A549 treated with dexamethasone at 1 μM for 4 hours (cell line): ENCODE results near the gene PSORS1C2. TPM values are rescaled to one million over a fixed set of nuclear protein-coding genes. Genes with fewer than 3 reads are reported as not detected.

Experiments
- total RNA-seq: library from RNA; stranded (reverse); fragments of 200-300 nt; extraction: Qiagen RNA extraction; gene quantifications from 5 replicates; pipeline ENCODE4 v1.2.3, GENCODE V29; 2022

The PSORS1C2 gene
- 0.09 TPM in 1 of 5 replicates, not detected in the others for total RNA-seq

GRCh38 chr6:31138982-31139381 is at the start of gene PSORS1C2:
TSS of gene PSORS1C2 (minus strand) at chr6:31139066. CDS start at chr6:31139026, 40 bp downstream.

GRCh38 chr6:31170600-31170881 is 31.7 kb upstream of the PSORS1C2 start, which contains the start of gene POU5F1:
TSS of gene POU5F1 (minus strand) at chr6:31170682. CDS start at chr6:31170620, 62 bp downstream.

GRCh38 chr6:31158140-31158862 is 19.4 kb upstream of the PSORS1C2 start, which contains the start of gene TCF19:
TSS of gene TCF19 (plus strand) at chr6:31158589. CDS start at chr6:31159470, 881 bp downstream.

GRCh38 chr6:31157513-31158139 is 18.8 kb upstream of the PSORS1C2 start, which contains the start of gene CCHCR1:
TSS of gene CCHCR1 (minus strand) at chr6:31157802. CDS start at chr6:31157600, 202 bp downstream.

GRCh38 chr6:31120151-31120915 is 18.5 kb downstream of the PSORS1C2 start, which contains the start of gene CDSN:
TSS of gene CDSN (minus strand) at chr6:31120446. CDS start at chr6:31120419, 27 bp downstream.

GRCh38 chr6:31114541-31114878 is 24.4 kb downstream of the PSORS1C2 start, which contains the start of gene PSORS1C1:
TSS of gene PSORS1C1 (plus strand) at chr6:31114800. CDS start at chr6:31129633, 14,833 bp downstream.

GRCh38 chr6:31112478-31112877 is 26.4 kb downstream of the PSORS1C2 start, which contains the start of gene C6orf15:
TSS of gene C6orf15 (minus strand) at chr6:31112575. CDS start at chr6:31112555, 20 bp downstream.

Other genes with a start within 250 kb of the PSORS1C2 start
- 17.2 to 21.4 TPM (median 19.3 TPM) in 5 replicates for gene GTF2H4, start 230.9 kb downstream of the PSORS1C2 start, total RNA-seq
- 11.6 to 16.2 TPM (median 15.7 TPM) in 5 replicates for gene VARS2, start 224.8 kb downstream of the PSORS1C2 start, total RNA-seq
- 0.11 to 0.15 TPM in 2 of 5 replicates, not detected in the others for gene SFTA2, start 206.9 kb downstream of the PSORS1C2 start, total RNA-seq
- gene MUCL3, start 198.1 kb downstream of the PSORS1C2 start, total RNA-seq, result 0.06 to 0.15 TPM (median 0.10 TPM) in 5 replicates
- 0.02 TPM in 1 of 5 replicates, not detected in the others for gene MUC21, start 155.3 kb downstream of the PSORS1C2 start, total RNA-seq
- 0.01 to 0.05 TPM (median 0.02 TPM) in 5 replicates for gene MUC22, start 128.6 kb downstream of the PSORS1C2 start, total RNA-seq
- 0.07 TPM in 1 of 5 replicates, not detected in the others for gene C6orf15, start 26.5 kb downstream of the PSORS1C2 start, total RNA-seq
- 4.4 to 6.7 TPM (median 6.1 TPM) in 5 replicates for gene PSORS1C1, start 24.3 kb downstream of the PSORS1C2 start, total RNA-seq
- gene CDSN, start 18.6 kb downstream of the PSORS1C2 start, total RNA-seq, result 0.04 to 0.08 TPM (median 0.06 TPM) in 4 of 5 replicates, not detected in the other
- gene CCHCR1, start 18.7 kb upstream of the PSORS1C2 start, total RNA-seq, result 7.1 to 8.3 TPM (median 7.5 TPM) in 5 replicates
- gene TCF19, start 19.5 kb upstream of the PSORS1C2 start, total RNA-seq, result 11.7 to 16.7 TPM (median 15.3 TPM) in 5 replicates
- gene POU5F1, start 31.6 kb upstream of the PSORS1C2 start, total RNA-seq, result 11.8 to 22.2 TPM (median 16.0 TPM) in 5 replicates
- 42.8 to 53.6 TPM (median 51.6 TPM) in 5 replicates for gene HLA-C, start 133.0 kb upstream of the PSORS1C2 start, total RNA-seq
- 20.6 to 32.4 TPM (median 22.0 TPM) in 5 replicates for gene HLA-B, start 218.1 kb upstream of the PSORS1C2 start, total RNA-seq